Astrocyte of the cerebellum (primary cell): Measurements from ENCODE around the gene C1R.

Source experiments
- DNase-seq: peaks from one replicate; pipeline ENCODE4 v3.0.0-alpha.2; 2011; ENCODE audit warnings: low read depth
- H3K4me3 ChIP-seq: 2 replicates; pipeline ENCODE4 v1.5.1; 2011; ENCODE audit warnings: mild to moderate bottlenecking, low read depth, low read length, moderate library complexity
- CTCF ChIP-seq: IDR thresholded peaks from 2 replicates; pipeline ENCODE4 v1.5.1; 2012; ENCODE audit warnings: low read length, low read depth, moderate library complexity, mild to moderate bottlenecking; ENCODE audit errors: missing control alignments
- in situ Hi-C: cut with HindIII; loops from 2 replicates; pipeline ENCODE4 v1.10.0; 2017; ENCODE audit warnings: low sequenced_read_pairs

Gene C1R

GRCh38 chr12:7034464-7034863 lies 57.8 kb downstream of the C1R start:
- DNase-seq, result no peak
- H3K4me3 ChIP-seq, result no peak overlapping the region
- no peak for TF ChIP-seq CTCF
- in situ Hi-C loops, result no loop called here

DNA sequence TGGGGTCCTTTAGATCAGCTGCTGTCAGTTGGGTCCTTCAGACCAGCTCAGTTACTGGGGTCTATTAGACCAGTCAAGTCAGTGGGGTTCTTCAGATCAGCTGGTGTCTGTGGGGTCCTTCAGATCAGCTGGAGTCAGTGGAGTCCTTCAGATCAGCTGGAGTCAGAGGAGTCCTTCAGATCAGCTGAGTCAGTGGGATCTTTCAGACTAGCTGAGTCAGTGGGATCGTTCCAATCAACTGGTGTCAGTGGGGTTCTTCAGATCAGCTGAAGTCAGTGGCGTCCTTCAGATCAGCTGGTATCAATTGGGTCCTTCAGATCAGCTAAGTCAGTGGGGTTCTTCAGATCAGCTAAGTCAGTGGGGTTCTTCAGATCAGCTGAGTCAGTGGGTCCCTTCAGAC lies 59.3 kb downstream of the C1R start:
- TF ChIP-seq CTCF, result no peak
- DNase-seq, result no peak
- H3K4me3 ChIP-seq, result no peak overlapping the region
- in situ Hi-C loops, result no loop called here

DNA sequence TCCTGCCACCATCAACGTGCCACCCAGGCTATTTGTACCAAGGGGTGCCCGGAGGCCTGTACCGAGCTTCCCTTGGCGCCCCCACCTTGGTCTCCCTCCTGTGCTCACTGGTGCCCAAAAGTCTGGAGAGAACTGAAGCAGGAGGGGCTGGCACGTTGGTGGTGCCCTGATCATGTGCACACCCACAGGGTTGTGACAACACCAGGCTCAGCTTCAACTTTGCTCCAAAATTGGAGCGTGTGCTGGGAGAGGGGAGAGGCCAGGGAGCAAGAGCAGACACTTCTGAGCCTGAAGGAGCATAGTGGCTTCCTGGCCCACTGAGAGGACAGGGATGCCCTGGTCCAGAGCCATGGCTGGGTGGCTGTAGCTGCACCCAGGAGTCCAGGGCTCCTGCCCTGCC lies 60.9 kb downstream of the C1R start:
- no peak for DNase-seq
- no peak for TF ChIP-seq CTCF
- in situ Hi-C loops, result no loop called here
- no peak overlapping the region for H3K4me3 ChIP-seq
